K562 (cell line): ENCODE measurements around the gene AP3M1. TPM values are rescaled to one million over a fixed set of nuclear protein-coding genes. Genes with fewer than 3 reads are reported as not detected.
"Not testable (repeated sequence)": the region's sequence is repeated elsewhere in the genome, so short reads cannot be mapped to it uniquely, and the experiment has no call there.

ENCODE experiments used
- ATAC-seq: fragments of 200-7000 bp; cut with Tn5 transposase; 3 replicates; pipeline ENCODE4 v1.9.1; 2020; ENCODE audit warnings: moderate library complexity
- BruUV-seq: library from RNA; stranded (reverse); fragments of 400-500 nt; replicated peaks from 2 replicates; lab custom pipeline; 2021; lab: Mats Ljungman, UMichigan
- CTCF ChIA-PET: fragments of 300-600 bp; formaldehyde crosslinking; extraction: SDS; loops from one replicate; lab custom pipeline; 2021; ENCODE audit warnings: low intra/inter-chr PET ratio; lab: Yijun Ruan, JAX
- POLR2A ChIA-PET: fragments of 300-600, 350-650 bp; sonication (Branson Sonifier 250); formaldehyde crosslinking; extraction: SDS; loops from one replicate; lab custom pipeline; 2021; ENCODE audit warnings: antibody characterized with exemption, inconsistent platforms; lab: Yijun Ruan, JAX
- DNase-seq, 4 experiments: peaks; one replicate each; pipeline versions ENCODE4 v3.0.0 to v3.0.0-alpha.2; 2011 to 2018; ENCODE audit warnings: low spot score in 3 of 4, mixed read lengths in 3 of 4; ENCODE audit errors: extremely low read depth in 1 of 4
- FAIRE-seq: peaks from 2 replicates; lab custom pipeline; 2011; peaks lifted over from hg19 to GRCh38; lab: Jason Lieb, UNC
- H2AFZ ChIP-seq: 2 replicates; pipeline ENCODE4 v1.6.0; 2011; ENCODE audit warnings: low read depth, low read length, control low read depth, inconsistent platforms
- H3K27ac ChIP-seq: fragments of 200-600 bp; 3 replicates; pipeline ENCODE4 v1.8.0; 2011; ENCODE audit warnings: low read depth, mild to moderate bottlenecking, control low read depth, inconsistent platforms, low read length, moderate library complexity, mixed read lengths; ENCODE audit errors: extremely low read depth
- H3K27me3 ChIP-seq, 2 experiments: fragments of 300-600 bp in 1 of 2; 2 replicates in 1 of 2; 3 replicates in 1 of 2; pipeline versions ENCODE4 v1.6.0 to v1.8.0; 2011; ENCODE audit warnings: inconsistent platforms in 2 of 2, low read length in 2 of 2, mild to moderate bottlenecking in 1 of 2, mixed read lengths in 1 of 2, moderate library complexity in 1 of 2; ENCODE audit not compliant: control insufficient read depth in 2 of 2, insufficient read depth in 2 of 2
- H3K36me3 ChIP-seq: fragments of 300-600 bp; 3 replicates; pipeline ENCODE4 v1.8.0; 2011; ENCODE audit warnings: mild to moderate bottlenecking, low read length, inconsistent platforms; ENCODE audit not compliant: control insufficient read depth, insufficient read depth
- H3K4me1 ChIP-seq, 2 experiments: fragments of 200-600 bp in 1 of 2; replicated peaks in 1 of 2; 2 replicates in 1 of 2; 3 replicates in 1 of 2; pipeline versions ENCODE4 v1.5.1 to v1.8.0; 2011; ENCODE audit warnings: inconsistent platforms in 2 of 2, low read length in 2 of 2, mild to moderate bottlenecking in 1 of 2, mixed read lengths in 1 of 2, moderate library complexity in 1 of 2; ENCODE audit not compliant: control insufficient read depth in 2 of 2, insufficient read depth in 2 of 2
- H3K4me2 ChIP-seq: 2 replicates; pipeline ENCODE4 v1.6.1; 2011; ENCODE audit warnings: low read length, control low read depth, inconsistent platforms, mixed read lengths; ENCODE audit not compliant: insufficient read depth
- H3K4me3 ChIP-seq: fragments of 200-600 bp; sonication (generic), shearing (Covaris generic); 2 replicates; pipeline ENCODE4 v1.5.1; 2016; ENCODE audit warnings: control low read depth, inconsistent platforms
- H3K79me2 ChIP-seq: fragments of 200-600 bp; 3 replicates; pipeline ENCODE4 v1.8.0; 2011; ENCODE audit warnings: low read length, inconsistent platforms; ENCODE audit not compliant: control insufficient read depth, insufficient read depth
- H3K9ac ChIP-seq, 2 experiments: 2 replicates each; pipeline versions ENCODE4 v1.6.0 to v1.6.1; 2011; ENCODE audit warnings: low read depth in 2 of 2, low read length in 2 of 2, control low read depth in 1 of 2, inconsistent platforms in 1 of 2, mild to moderate bottlenecking in 1 of 2, mixed read lengths in 1 of 2; ENCODE audit not compliant: insufficient read depth in 1 of 2
- H3K9me1 ChIP-seq: one replicate; pipeline ENCODE4 v1.6.0; 2011; ENCODE audit warnings: inconsistent platforms, mild to moderate bottlenecking, low read length, moderate library complexity; ENCODE audit not compliant: control insufficient read depth, insufficient read depth
- H3K9me3 ChIP-seq: replicated peaks from 2 replicates; pipeline ENCODE4 v1.5.1; 2011; ENCODE audit warnings: low read depth, low read length, inconsistent platforms; ENCODE audit not compliant: control insufficient read depth, insufficient read depth
- H4K20me1 ChIP-seq: replicated peaks from 2 replicates; pipeline ENCODE4 v1.6.1; 2011; ENCODE audit warnings: low read length, inconsistent platforms, mixed read lengths; ENCODE audit not compliant: control insufficient read depth, insufficient read depth
- BCOR ChIP-seq: fragments of 450-650 bp; IDR thresholded peaks from 2 replicates; pipeline ENCODE4 v1.6.1; 2016
- CHAMP1 ChIP-seq: fragments of 450-650 bp; IDR thresholded peaks from 2 replicates; pipeline ENCODE4 v1.6.1; 2016; ENCODE audit warnings: mild to moderate bottlenecking
- PRDM10 ChIP-seq: fragments of 450-650 bp; IDR thresholded peaks from 2 replicates; pipeline ENCODE4 v1.6.1; 2018; ENCODE audit not compliant: partially characterized antibody
- ZNF24 ChIP-seq: fragments of 450-650 bp; IDR thresholded peaks from 2 replicates; pipeline ENCODE4 v1.6.1; 2016
- WGBS: fragments of 100-300 bp; shearing (Covaris generic); methylation state at CpG from one replicate; pipeline ENCODE4 v1.1.6; 2016; ENCODE audit warnings: low coverage, mixed read lengths; ENCODE audit not compliant: insufficient coverage; ENCODE audit errors: missing lambda C conversion rate; 5-methylcytosine and 5-hydroxymethylcytosine counted together
- in situ Hi-C: fragments of 300-500 bp; cut with MboI; formaldehyde crosslinking; loops from 4 replicates; pipeline ENCODE4 v1.15.0; 2018; ENCODE audit warnings: inconsistent platforms, mixed read lengths
- intact Hi-C: fragments of 100-400 bp; cut with micrococcal nuclease; formaldehyde crosslinking; loops from 2 replicates; pipeline ENCODE4 v1.14.2; 2022
- polyA plus RNA-seq, 8 experiments: library from polyadenylated mRNA; depleted of rRNA in 4 of 8; stranded (reverse) in 5 of 8; unstranded in 3 of 8; fragments of >200 nt; fragmentation: Nextera tagmentation in 2 of 8; fragmentation: Illumina TruSeq in 1 of 8; extraction: Ambion mirVana in 2 of 8; extraction: Trizol in 1 of 8; gene quantifications; 2 replicates each; pipeline versions ENCODE4 v1.2.1 to v1.2.3, GENCODE V29; 2011 to 2014; ENCODE audit warnings: inconsistent platforms in 1 of 8, missing spikeins in 1 of 8
- total RNA-seq, 7 experiments: library from RNA; depleted of rRNA in 6 of 7; stranded (reverse); fragments of >200 nt in 6 of 7; fragmentation: Illumina TruSeq in 2 of 7; extraction: Trizol in 2 of 7; gene quantifications; 2 replicates each; pipeline versions ENCODE4 v1.2.1 to v1.2.3, GENCODE V29; 2011 to 2021; ENCODE audit warnings: low replicate concordance in 1 of 7

The AP3M1 gene
- total and polyA plus RNA-seq, 9 of the 15 experiments (the other 6 are each of a cell fraction or from before 2014, with no cell fraction given) = 44.3 to 135 (median 67.6) TPM

GRCh38 chr10:74188617-74189016 is 38.0 kb upstream of the AP3M1 start:
- H2AFZ ChIP-seq, H3K4me1 ChIP-seq, in situ Hi-C loops, H3K4me2 ChIP-seq, H3K9me1 ChIP-seq, H3K36me3 ChIP-seq, CTCF ChIA-PET, H3K27ac ChIP-seq, H3K9ac ChIP-seq, H3K9me3 ChIP-seq, H4K20me1 ChIP-seq, DNase-seq, intact Hi-C loops, BruUV-seq, ATAC-seq, H3K4me3 ChIP-seq, FAIRE-seq, H3K27me3 ChIP-seq: not testable (repeated sequence)
- TF ChIP-seq ZNF24 (peak; percentile 81), BCOR (0 out of 2 replicates have a peak, but pooled peaks have one; percentile 17), PRDM10 (peak; percentile 7), CHAMP1 (0 out of 2 replicates have a peak, but pooled peaks have one; percentile 17)
- POLR2A ChIA-PET = interaction anchor here (1.0 to 4.1 kb wide), 2 partner anchors 11 to 14 kb away, joined by 3 to 41 read pairs; no protein-coding TSS in a partner anchor
- 97% methylated on average over 13 of the region's 13 CpGs for WGBS
- peaks cover 86% of the 10 kb centered on the region for H3K79me2 ChIP-seq
